Measurements from ENCODE around the gene RIMBP2.

Gene RIMBP2

GRCh38 chr12:130456375-130457199 lies 259.5 kb downstream of the RIMBP2 start:
- no peak for DNase-seq

- no peak for DNase-seq
Measured at GRCh38 chr12:130455161-130455560, 260.9 kb downstream of the RIMBP2 start.

GRCh38 chr12:130454296-130454695 lies 261.8 kb downstream of the RIMBP2 start:
- DNase-seq: no peak

GRCh38 chr12:130452546-130452945 lies 263.6 kb downstream of the RIMBP2 start:
- no peak for DNase-seq

GRCh38 chr12:130451001-130451930 lies 264.8 kb downstream of the RIMBP2 start:
- DNase-seq: no peak

GRCh38 chr12:130449291-130449690 lies 266.8 kb downstream of the RIMBP2 start:
- no peak for DNase-seq

GRCh38 chr12:130448044-130448821 lies 267.9 kb downstream of the RIMBP2 start:
- no peak for DNase-seq

- no peak for DNase-seq
Measured at GRCh38 chr12:130447655-130447965, 268.5 kb downstream of the RIMBP2 start.

- no peak for DNase-seq
Measured at GRCh38 chr12:130446846-130447654, 269.0 kb downstream of the RIMBP2 start.

- no peak for DNase-seq
Measured at GRCh38 chr12:130444986-130445385, 271.1 kb downstream of the RIMBP2 start.

- no peak for DNase-seq
Measured at GRCh38 chr12:130444061-130444460, 272.0 kb downstream of the RIMBP2 start.

- no peak for DNase-seq
Measured at GRCh38 chr12:130441771-130442760, 274.0 kb downstream of the RIMBP2 start.

GRCh38 chr12:130440411-130441080 lies 275.6 kb downstream of the RIMBP2 start:
- no peak for DNase-seq

- no peak for DNase-seq
Measured at GRCh38 chr12:130439250-130439649, 276.8 kb downstream of the RIMBP2 start.

GRCh38 chr12:130438711-130439110 lies 277.4 kb downstream of the RIMBP2 start:
- DNase-seq: no peak

GRCh38 chr12:130438243-130438620 lies 277.9 kb downstream of the RIMBP2 start:
- DNase-seq: no peak

GRCh38 chr12:130437555-130438242 lies 278.4 kb downstream of the RIMBP2 start:
- DNase-seq: no peak

- DNase-seq: no peak
Measured at GRCh38 chr12:130436741-130437501, 279.2 kb downstream of the RIMBP2 start.

- no peak for DNase-seq
Measured at GRCh38 chr12:130435826-130436225, 280.3 kb downstream of the RIMBP2 start.

Data from activated effector memory CD4-positive, alpha-beta T cell treated with Interleukin-2 at 50 U/mL for 16 hours (primary cell).